ENCODE measurements around the gene ADGRE2.

DNA sequence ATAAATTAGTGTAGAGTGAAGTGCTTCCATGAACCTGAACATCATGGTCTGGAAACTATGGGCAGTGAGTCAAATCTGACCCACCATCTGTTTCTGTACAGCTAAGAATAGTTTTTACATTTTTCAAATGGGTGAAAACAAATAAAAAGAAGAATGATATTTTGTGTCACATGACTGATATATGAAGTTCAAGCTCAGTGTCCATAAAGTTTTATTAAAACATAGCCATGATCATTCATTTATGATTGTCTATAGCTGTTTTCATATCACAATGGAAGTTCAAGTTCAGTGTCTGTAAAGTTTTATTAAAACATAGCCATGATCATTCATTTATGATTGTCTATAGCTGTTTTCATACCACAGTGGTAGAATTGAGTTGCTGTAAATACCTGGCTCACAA is 45.9 kb downstream of the ADGRE2 start:
- TF ChIP-seq, protein P1, sequence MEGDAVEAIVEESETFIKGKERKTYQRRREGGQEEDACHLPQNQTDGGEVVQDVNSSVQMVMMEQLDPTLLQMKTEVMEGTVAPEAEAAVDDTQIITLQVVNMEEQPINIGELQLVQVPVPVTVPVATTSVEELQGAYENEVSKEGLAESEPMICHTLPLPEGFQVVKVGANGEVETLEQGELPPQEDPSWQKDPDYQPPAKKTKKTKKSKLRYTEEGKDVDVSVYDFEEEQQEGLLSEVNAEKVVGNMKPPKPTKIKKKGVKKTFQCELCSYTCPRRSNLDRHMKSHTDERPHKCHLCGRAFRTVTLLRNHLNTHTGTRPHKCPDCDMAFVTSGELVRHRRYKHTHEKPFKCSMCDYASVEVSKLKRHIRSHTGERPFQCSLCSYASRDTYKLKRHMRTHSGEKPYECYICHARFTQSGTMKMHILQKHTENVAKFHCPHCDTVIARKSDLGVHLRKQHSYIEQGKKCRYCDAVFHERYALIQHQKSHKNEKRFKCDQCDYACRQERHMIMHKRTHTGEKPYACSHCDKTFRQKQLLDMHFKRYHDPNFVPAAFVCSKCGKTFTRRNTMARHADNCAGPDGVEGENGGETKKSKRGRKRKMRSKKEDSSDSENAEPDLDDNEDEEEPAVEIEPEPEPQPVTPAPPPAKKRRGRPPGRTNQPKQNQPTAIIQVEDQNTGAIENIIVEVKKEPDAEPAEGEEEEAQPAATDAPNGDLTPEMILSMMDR (IDR thresholded peaks at IDR 0.05 in 4 of 5, conservative IDR thresholded peaks at IDR 0.05 in 1 of 5): no peak
- no peak for TF ChIP-seq POLR2A (IDR thresholded peaks at IDR 0.05)

Data from gastrocnemius medialis (tissue), 4 donors.